GM12872 (cell line): ENCODE measurements around the gene MRPL23.
A peak's percentile ranks its signal among the peaks of the same experiment; 100 is the strongest.

ENCODE experiments used
- CTCF ChIP-seq: IDR thresholded peaks from 3 replicates; pipeline ENCODE4 v1.5.1; 2011; ENCODE audit warnings: low read depth, mild to moderate bottlenecking, low read length, moderate library complexity; ENCODE audit not compliant: insufficient read depth

Gene MRPL23

GRCh38 chr11:1948389-1948788, 1.3 kb downstream of the MRPL23 start:
- no peak for TF ChIP-seq CTCF

GRCh38 chr11:1949302-1949701, 2.2 kb downstream of the MRPL23 start:
- no peak for TF ChIP-seq CTCF

GRCh38 chr11:1949922-1950321, 2.8 kb downstream of the MRPL23 start:
- no peak for TF ChIP-seq CTCF

- TF ChIP-seq CTCF, result no peak
These were observed 5.8 kb downstream of the MRPL23 start for GRCh38 chr11:1952806-1953482.

- 0 out of 3 replicates have a peak, but pooled peaks have one; percentile 12 for TF ChIP-seq CTCF
These were observed 6.5 kb downstream of the MRPL23 start for GRCh38 chr11:1953489-1954266.

GRCh38 chr11:1958367-1958766, 11.2 kb downstream of the MRPL23 start:
- no peak for TF ChIP-seq CTCF

GRCh38 chr11:1959786-1960185, 12.7 kb downstream of the MRPL23 start:
- no peak for TF ChIP-seq CTCF
